ENCODE results near the gene CPAMD8.
"Not testable (repeated sequence)": the region's sequence is repeated elsewhere in the genome, so short reads cannot be mapped to it uniquely, and the experiment has no call there.

CPAMD8 gene

GRCh38 chr19:17041976-17042375, 15.4 kb upstream of the CPAMD8 start:
- no peak for DNase-seq (ENCODE audit: low spot score)

GRCh38 chr19:17037966-17038500, 11.4 kb upstream of the CPAMD8 start:
- DNase-seq (ENCODE audit: low spot score) = no peak

- DNase-seq (ENCODE audit: low spot score) = no peak
Observed at GRCh38 chr19:17037184-17037583, 10.6 kb upstream of the CPAMD8 start.

- no peak for DNase-seq (ENCODE audit: low spot score)
Observed at GRCh38 chr19:17036640-17037039, 10.0 kb upstream of the CPAMD8 start.

- no peak for DNase-seq (ENCODE audit: low spot score)
Observed at GRCh38 chr19:17035842-17036424, 9.3 kb upstream of the CPAMD8 start.

GRCh38 chr19:17031741-17032140, 5.1 kb upstream of the CPAMD8 start:
- DNase-seq (ENCODE audit: low spot score) = no peak

GRCh38 chr19:17027535-17027975, 945 bp upstream of the CPAMD8 start:
- DNase-seq (ENCODE audit: low spot score) = no peak

- DNase-seq (ENCODE audit: low spot score) = no peak
Observed at GRCh38 chr19:17025991-17026658, 485 bp downstream of the CPAMD8 start.

- no peak for DNase-seq (ENCODE audit: low spot score)
Observed at GRCh38 chr19:17025361-17025760, 1.2 kb downstream of the CPAMD8 start.

GRCh38 chr19:17024941-17025340, 1.7 kb downstream of the CPAMD8 start:
- not testable (repeated sequence) for DNase-seq (ENCODE audit: low spot score)

GRCh38 chr19:17023805-17024204, 2.8 kb downstream of the CPAMD8 start:
- DNase-seq (ENCODE audit: low spot score) = no peak

- DNase-seq (ENCODE audit: low spot score) = no peak
Observed at GRCh38 chr19:17022738-17023137, 3.9 kb downstream of the CPAMD8 start.

- no peak for DNase-seq (ENCODE audit: low spot score)
Observed at GRCh38 chr19:17021793-17022590, 4.6 kb downstream of the CPAMD8 start.

- DNase-seq (ENCODE audit: low spot score) = no peak
Observed at GRCh38 chr19:17021328-17021727, 5.3 kb downstream of the CPAMD8 start.

- DNase-seq (ENCODE audit: low spot score) = no peak
Observed at GRCh38 chr19:17020823-17021222, 5.8 kb downstream of the CPAMD8 start.

GRCh38 chr19:17020385-17020784, 6.2 kb downstream of the CPAMD8 start:
- no peak for DNase-seq (ENCODE audit: low spot score)

GRCh38 chr19:17014212-17014861, 12.3 kb downstream of the CPAMD8 start:
- not testable (repeated sequence) for DNase-seq (ENCODE audit: low spot score)

GRCh38 chr19:17011485-17011884, 15.1 kb downstream of the CPAMD8 start:
- no peak for DNase-seq (ENCODE audit: low spot score)

GRCh38 chr19:17006579-17006978, 20.0 kb downstream of the CPAMD8 start:
- no peak for DNase-seq (ENCODE audit: low spot score)

- DNase-seq (ENCODE audit: low spot score) = no peak
Observed at GRCh38 chr19:17005000-17005399, 21.6 kb downstream of the CPAMD8 start.

- no peak for DNase-seq (ENCODE audit: low spot score)
Observed at GRCh38 chr19:17004386-17004785, 22.2 kb downstream of the CPAMD8 start.

GRCh38 chr19:17002455-17002854, 24.2 kb downstream of the CPAMD8 start:
- DNase-seq (ENCODE audit: low spot score) = no peak
